ENCODE measurements around the gene THAP6.

DNA sequence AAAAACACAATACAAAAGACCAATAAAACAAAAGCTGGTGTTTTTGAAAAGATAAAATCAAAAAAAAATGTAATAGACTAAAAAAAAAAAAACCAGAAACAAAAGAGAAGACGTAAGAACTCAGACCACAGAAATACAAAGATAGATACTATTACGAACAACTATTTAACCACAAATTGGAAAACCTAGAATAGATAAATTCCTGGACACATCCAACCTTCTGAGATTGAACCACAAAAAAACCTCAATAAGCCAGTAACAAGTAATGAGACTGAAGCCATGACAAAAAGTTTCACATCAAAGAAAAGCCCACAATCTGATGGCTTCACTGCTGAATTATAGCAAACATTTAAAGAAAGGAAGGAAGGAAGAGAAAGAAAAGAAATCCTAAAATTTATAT, 16.2 kb upstream of the THAP6 start:
- TF ChIP-seq CTCF (IDR thresholded peaks at IDR 0.05 in 4 of 5, conservative IDR thresholded peaks at IDR 0.05 in 1 of 5) (no peak), POLR2A (IDR thresholded peaks at IDR 0.05) (no peak)
